NOMO-1 treated with DMSO at 0.1 percent for 48 hours (cell line): ENCODE results near the gene KAT2B.
"Not testable (repeated sequence)": the region's sequence is repeated elsewhere in the genome, so short reads cannot be mapped to it uniquely, and the experiment has no call there.

Source experiments
- DNase-seq: peaks from one replicate; lab custom pipeline; 2025; ENCODE audit not compliant: unreplicated experiment; lab: John Stamatoyannopoulos, UW

The KAT2B gene

DNA sequence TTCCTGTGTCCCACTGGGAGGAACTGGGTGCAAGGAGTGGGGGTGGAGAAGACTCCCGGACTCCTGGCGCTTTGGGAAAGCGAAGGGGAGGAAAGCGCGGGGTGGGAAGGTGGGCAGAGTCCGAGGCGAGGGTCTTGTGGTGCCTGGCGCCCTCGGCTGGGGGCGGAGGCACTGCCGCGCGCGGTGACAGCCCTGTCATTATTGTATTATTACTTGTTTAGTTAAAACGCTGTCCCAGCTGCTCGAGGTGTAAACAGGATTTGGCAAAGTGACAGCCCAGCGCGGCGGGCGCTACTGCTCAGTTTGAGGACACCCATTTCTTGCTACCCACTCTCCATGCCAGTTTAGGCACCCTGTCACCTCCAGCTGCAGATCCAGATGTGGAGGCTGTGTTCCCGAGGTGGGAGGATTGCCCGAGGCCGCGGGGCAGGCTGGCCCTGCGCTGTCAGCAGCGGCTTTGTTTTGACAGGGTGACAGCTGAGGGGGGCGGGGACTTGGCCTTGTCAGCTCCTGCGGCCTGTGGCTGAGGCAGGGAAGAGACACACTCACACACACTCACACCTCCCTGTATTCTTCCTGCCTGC, 1.0 kb downstream of the KAT2B start:
- peak; percentile 55 for DNase-seq

DNA sequence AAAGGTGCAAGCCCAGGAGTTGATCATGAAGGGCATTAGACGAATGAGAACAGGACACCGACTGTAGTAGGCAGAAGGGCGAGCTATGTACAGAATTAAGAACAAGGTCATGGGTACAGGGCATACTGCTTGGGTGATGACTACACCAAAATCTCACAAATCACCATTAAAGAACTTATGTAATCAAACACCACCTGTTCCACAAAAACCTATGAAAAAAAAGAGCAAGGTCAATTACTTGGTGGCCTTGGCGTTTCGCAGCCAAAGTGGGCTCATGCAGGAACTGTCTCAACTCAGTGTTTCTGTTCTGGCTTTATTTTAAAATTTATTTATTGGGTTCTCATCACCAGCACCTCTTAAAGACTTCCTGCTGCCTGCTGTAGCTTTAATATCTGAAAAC, 2.1 kb downstream of the KAT2B start:
- no peak for DNase-seq

GRCh38 chr3:20043396-20043795, 3.1 kb downstream of the KAT2B start:
- peak; percentile 7 for DNase-seq

DNA sequence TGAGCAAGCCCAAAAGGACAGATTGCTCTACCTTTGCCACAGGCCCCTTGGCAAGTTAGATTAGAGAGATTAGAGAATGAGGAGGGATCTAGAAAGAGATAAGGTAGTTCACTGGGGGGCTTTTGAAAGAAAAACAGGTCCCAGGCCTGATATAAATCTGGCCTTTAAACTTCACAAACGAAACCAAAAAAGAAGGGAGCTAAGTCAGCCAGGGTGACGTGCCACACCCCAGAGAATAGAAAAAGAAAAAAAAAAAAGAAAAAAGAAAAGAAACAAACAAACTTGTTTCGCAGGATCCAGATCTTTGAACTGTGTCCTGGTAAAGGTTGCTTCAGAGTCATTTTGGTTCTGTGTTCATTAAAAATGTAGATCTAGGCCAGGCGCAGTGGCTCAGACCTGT, 3.6 kb downstream of the KAT2B start:
- no peak for DNase-seq

DNA sequence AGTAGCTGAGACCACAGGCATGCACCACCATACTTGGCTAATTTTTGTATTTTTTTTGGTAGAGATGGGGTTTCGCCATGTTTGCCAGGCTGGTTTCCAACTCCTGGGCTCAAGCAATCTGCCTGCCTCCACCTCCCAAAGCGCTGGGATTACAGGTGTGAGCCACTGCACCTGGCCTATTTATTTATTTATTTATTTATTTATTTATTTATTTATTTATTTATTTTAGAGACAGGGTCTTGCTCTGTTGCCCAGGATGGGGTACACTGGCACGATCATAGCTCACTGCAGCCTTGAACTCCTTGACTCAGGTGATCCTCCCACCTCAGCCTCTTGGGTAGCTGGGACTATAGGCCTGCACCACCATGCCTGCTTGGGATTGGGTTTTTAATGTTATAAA, 4.9 kb downstream of the KAT2B start:
- DNase-seq = not testable (repeated sequence)

GRCh38 chr3:20046556-20046955, 6.3 kb downstream of the KAT2B start:
- DNase-seq = no peak

- DNase-seq = no peak
These were observed 7.1 kb downstream of the KAT2B start for GRCh38 chr3:20047341-20047779.

GRCh38 chr3:20047976-20048883, 8.0 kb downstream of the KAT2B start:
- peak; percentile 8 for DNase-seq

DNA sequence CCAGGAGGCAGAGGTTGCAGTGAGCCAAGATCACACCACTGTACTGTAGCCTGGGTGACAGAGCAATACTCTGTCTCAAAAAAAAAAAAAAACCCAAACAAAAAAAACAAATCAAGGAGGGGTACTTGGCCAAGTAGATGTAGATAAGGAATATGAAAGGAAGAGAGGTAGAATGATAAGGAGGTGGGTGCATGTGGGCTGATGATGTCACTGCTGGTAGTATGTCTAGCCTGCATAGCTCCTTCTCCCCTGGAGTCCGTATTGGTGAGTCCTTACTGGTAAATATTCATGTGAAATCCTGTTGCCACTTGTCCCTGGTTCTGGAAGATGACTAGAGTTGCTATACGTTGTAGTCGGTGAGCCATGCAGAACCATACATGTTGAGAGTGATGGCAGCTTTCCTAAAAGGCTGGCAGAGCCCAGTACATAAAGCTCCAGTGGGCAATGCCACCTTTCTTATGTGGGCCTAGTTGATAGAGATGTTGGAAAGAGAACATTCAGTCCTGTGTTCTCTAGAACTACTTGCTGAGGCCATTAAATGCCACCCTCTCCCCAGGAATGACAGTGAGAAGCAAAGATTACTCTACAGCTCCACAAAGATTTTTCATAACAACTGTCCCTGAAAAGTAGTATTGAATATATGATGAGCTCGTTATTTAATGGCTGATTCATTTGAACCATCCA, 11.0 kb downstream of the KAT2B start:
- no peak for DNase-seq

DNA sequence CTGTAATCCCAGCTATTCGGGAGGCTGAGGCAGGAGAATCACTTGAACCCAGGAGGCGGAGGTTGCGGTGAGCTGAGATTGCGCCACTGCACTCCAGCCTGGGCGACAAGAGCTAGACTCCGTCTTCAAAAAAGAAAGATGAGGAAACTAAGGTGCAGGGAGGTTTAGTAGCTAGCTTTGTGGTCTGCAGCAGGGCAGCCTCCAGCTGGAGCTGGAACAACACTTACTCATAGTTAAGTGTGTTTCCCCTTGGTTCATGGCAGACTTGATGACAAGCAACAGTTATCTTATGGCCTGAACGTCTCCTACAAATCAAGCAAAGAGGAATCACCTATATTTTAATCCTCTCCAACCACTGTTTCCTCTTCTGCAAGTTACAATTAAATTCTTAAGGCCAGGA, 12.6 kb downstream of the KAT2B start:
- no peak for DNase-seq

GRCh38 chr3:20054549-20054987, 14.3 kb downstream of the KAT2B start:
- DNase-seq = peak; percentile 93

DNA sequence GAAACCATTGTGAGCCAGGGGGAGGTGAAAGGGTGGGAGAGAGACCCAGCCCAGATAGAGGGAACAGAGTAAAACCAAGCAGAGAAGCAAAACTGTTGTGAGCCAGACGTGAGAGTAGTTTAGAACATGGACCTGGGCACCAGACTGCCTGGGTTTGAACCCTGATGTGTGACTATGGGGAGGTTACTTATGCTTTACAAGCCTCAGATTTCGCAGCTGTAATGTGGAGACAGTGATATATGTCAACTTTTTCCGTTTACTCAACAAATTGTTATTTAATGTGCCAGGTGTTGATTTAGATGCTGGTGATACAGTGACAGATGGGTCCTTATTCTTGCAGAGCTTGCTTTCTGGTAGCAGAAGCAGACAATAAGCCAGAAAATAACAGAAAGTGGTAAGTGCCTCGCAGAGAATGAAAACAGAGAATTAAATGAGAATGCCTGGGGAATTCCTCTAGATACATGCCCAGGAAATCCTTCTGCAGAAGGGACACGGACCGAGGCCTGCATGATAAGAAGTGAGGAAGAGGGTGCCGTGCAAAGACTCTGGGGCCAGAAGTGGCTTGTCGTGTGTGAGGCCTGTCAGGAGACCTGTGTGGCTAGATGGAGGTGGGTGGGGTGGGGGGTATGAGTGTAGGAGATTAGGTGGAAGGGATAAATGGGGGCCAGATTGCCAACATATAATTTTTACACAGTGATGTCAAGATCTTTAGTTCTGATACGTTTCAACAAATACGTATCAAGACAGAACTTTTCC, 15.0 kb downstream of the KAT2B start:
- no peak for DNase-seq

- no peak for DNase-seq
These were observed 15.6 kb downstream of the KAT2B start for GRCh38 chr3:20055842-20056241.

GRCh38 chr3:20056725-20057611, 16.7 kb downstream of the KAT2B start:
- no peak for DNase-seq

DNA sequence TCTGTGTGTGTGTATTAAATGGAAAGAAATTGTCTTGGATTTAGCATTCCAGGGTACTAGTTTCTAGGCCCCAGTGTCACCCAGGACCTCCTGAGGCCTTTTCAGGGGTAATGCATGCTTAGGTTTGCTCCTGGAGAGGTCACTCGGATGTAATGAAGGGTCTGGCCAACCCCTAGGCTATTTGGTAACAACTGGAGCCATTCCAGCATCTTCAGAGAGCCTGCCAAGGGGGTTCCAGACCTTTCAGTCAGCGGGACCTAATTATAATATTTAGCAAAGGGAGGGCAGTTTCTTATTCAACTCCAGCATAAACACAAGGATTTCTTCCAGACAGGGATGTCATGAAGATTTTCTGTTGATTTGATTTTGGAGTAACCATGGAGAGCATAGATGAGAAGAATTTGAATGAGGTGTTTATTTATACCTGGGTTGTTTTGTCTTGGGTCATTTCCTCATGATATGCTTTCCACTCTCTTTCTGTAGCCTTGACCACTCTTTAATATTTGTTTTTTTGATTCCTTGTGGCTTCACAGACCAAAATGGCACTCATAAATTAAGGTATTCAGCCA, 17.4 kb downstream of the KAT2B start:
- DNase-seq = no peak

DNA sequence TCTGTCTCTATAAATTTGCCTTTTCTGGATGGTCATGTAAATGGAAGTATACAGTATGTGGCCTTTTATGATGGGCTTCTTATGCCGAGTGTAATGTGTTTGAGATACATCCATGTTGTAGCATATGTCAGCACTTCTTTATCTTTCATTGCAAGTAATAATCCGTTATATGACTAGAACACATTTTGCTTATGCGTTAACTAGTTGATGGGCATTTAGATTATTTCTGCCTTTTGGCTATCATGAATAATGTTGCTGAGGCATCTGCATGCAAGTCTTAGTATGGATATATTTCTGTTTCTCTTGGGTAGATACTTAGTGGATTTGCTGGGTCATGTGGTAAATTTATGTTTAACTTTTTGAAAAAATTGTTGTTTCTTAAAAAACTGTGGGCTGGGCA, 19.7 kb downstream of the KAT2B start:
- DNase-seq = no peak

DNA sequence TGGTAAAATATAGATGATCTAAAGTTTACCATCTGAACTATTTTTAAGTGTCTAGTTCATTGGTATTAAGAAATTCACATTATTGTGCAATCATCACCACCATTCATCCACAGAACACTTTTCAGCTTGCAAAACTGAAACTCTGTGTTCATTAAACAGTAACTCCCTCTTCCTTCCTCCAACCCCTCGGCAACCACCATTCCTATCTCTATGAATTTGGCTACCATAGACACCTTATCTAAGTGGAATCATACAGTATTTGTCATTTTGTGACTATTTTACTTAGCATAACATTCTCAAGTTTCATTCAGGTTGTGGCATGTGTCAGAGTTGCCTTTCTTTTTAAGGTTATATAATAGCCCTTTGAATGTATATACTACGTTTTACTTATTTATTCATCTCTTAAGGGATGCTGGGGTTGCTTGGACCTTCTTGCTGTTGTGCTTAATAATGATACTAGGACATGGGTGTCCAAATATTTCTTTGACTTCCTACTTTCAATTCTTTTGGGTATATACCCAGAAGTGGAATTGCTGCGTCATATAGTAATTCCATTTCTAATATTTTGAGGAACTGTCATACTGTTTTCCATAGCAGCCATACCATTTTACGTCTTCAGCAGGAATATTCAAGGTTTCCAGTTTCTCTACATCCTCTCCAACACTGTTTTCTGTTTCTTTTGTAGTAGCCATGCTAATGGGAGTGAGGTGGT, 20.9 kb downstream of the KAT2B start:
- DNase-seq = peak; percentile 84

GRCh38 chr3:20062996-20063395, 22.8 kb downstream of the KAT2B start:
- DNase-seq = no peak

GRCh38 chr3:20064387-20064786, 24.1 kb downstream of the KAT2B start:
- DNase-seq = no peak
